OCI-LY7 (cell line): ENCODE data around the gene PIGN.

ENCODE experiments used
- EZH2phosphoT487 ChIP-seq: fragments of 200-600 bp; sonication (generic); IDR thresholded peaks from 2 replicates; pipeline ENCODE4 v1.6.1; 2018; ENCODE audit warnings: low read depth, borderline replicate concordance, mild to moderate bottlenecking, mixed run types, antibody characterized with exemption, low read length, moderate library complexity, mixed read lengths
- TF ChIP-seq, protein P1 (sequence below): fragments of 200-600 bp; sonication (generic); conservative IDR thresholded peaks from 2 replicates; pipeline ENCODE4 v1.5.1; 2014; ENCODE audit warnings: mild to moderate bottlenecking, antibody characterized with exemption, low read length, moderate library complexity, mixed read lengths

DNA sequence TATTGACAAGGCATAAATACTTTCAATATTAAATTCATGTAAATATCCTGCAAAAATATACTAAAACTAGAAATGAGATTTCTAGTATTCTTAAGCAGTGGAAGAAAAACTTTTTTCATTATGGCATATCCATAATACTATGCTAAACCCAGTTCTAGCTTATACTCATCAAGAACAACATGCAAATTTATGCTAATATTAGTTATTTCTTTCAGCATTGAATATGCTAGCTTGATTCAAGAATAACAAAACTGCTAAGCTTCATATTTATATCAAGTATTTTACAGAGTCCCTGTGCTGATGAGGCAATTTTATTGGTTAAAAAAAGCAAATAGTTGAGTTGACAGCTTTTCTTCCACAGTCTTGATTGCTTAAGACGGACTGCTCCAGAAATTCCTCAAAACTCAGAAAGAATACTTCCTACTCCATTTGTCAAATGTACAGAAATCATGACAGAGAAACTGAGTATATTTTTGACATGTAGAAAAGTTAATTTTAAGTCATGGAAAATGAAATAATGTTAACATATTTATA lies 105.0 kb downstream of the PIGN start:
- TF ChIP-seq, protein P1, sequence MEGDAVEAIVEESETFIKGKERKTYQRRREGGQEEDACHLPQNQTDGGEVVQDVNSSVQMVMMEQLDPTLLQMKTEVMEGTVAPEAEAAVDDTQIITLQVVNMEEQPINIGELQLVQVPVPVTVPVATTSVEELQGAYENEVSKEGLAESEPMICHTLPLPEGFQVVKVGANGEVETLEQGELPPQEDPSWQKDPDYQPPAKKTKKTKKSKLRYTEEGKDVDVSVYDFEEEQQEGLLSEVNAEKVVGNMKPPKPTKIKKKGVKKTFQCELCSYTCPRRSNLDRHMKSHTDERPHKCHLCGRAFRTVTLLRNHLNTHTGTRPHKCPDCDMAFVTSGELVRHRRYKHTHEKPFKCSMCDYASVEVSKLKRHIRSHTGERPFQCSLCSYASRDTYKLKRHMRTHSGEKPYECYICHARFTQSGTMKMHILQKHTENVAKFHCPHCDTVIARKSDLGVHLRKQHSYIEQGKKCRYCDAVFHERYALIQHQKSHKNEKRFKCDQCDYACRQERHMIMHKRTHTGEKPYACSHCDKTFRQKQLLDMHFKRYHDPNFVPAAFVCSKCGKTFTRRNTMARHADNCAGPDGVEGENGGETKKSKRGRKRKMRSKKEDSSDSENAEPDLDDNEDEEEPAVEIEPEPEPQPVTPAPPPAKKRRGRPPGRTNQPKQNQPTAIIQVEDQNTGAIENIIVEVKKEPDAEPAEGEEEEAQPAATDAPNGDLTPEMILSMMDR, result no peak
- no peak for TF ChIP-seq EZH2phosphoT487
